GM21529 (cell line): ENCODE results near the gene POTEM.
"Not testable (repeated sequence)": the region's sequence is repeated elsewhere in the genome, so short reads cannot be mapped to it uniquely, and the experiment has no call there.

ENCODE experiments used
- ATAC-seq: cut with Tn5 transposase; IDR thresholded peaks from one replicate; pipeline ENCODE4 v1.9.1; 2021; ENCODE audit not compliant: unreplicated experiment

POTEM gene

GRCh38 chr14:19036811-19037382 is 69.7 kb downstream of the POTEM start:
- ATAC-seq = not testable (repeated sequence)

- ATAC-seq = not testable (repeated sequence)
These were observed 70.9 kb downstream of the POTEM start for GRCh38 chr14:19038060-19038664.

- not testable (repeated sequence) for ATAC-seq
These were observed 71.6 kb downstream of the POTEM start for GRCh38 chr14:19038785-19039184.

- not testable (repeated sequence) for ATAC-seq
These were observed 76.2 kb downstream of the POTEM start for GRCh38 chr14:19043384-19043783.
